Measurements from ENCODE around the gene CNTN1. TPM values are rescaled to one million over a fixed set of nuclear protein-coding genes. Genes with fewer than 3 reads are reported as not detected.

The CNTN1 gene
- total and polyA plus RNA-seq, 2 of the 8 experiments (the other 6 are each of a cell fraction or from before 2014, with no cell fraction given), result 7.2 to 21.8 TPM

- Histone ChIP-seq H3K4me3 (ENCODE audit: extremely low read depth in 1 of 4, insufficient read depth in 2 of 4, low read depth in 3 of 4, low read length in 4 of 4) (peak overlapping the region in 1 of 4 experiments; percentile 18; a peak in 1 of 8 replicates), H3K23me2 (ENCODE audit: low read depth, low read length) (0 out of 2 replicates have a peak, but pooled peaks cover 1% of the 10 kb centered on the region), H2AK5ac (ENCODE audit: low read depth, low read length) (no peak overlapping the region), H2BK5ac (ENCODE audit: low read depth, low read length) (no peak overlapping the region), H2AFZ (ENCODE audit: low read length) (no peak overlapping the region), H3K56ac (replicated peaks; ENCODE audit: insufficient read length, low read depth, low read length) (no peak overlapping the region), H3K36me3 (ENCODE audit: control insufficient read depth in 2 of 4, insufficient read depth in 4 of 4, low read length in 3 of 4) (no peaks in the 10 kb centered on the region), H4K8ac (ENCODE audit: extremely low read depth, insufficient read depth, low read length) (no peak overlapping the region), H2BK120ac (replicated peaks; ENCODE audit: low read depth, low read length) (no peak overlapping the region), H3K27ac (ENCODE audit: low read depth, low read length) (no peak overlapping the region), H3K14ac (ENCODE audit: insufficient read length) (no peak overlapping the region), H3K79me2 (ENCODE audit: control insufficient read depth in 1 of 2, insufficient read depth in 2 of 2, low read length in 2 of 2) (no peaks in the 10 kb centered on the region), H2BK12ac (ENCODE audit: low read depth, low read length) (no peak overlapping the region), H3K18ac (ENCODE audit: extremely low read depth, low read length) (no peak overlapping the region), H4K91ac (replicated peaks; ENCODE audit: insufficient read length, low read length) (no peak overlapping the region), H2BK15ac (ENCODE audit: low read length) (no peak overlapping the region), H3K9me3 (ENCODE audit: insufficient read depth in 2 of 2, low read depth in 1 of 2, low read length in 1 of 2) (no peaks in the 10 kb centered on the region), H3K27me3 (replicated peaks in 1 of 4; ENCODE audit: control insufficient read depth in 3 of 4, extremely low read depth in 1 of 4, insufficient read depth in 3 of 4, low read length in 3 of 4) (no peaks in the 10 kb centered on the region), H4K20me1 (replicated peaks in 1 of 2; ENCODE audit: control insufficient read depth in 1 of 2, insufficient read depth in 2 of 2, low read length in 2 of 2) (no peaks in the 10 kb centered on the region), H4K5ac (ENCODE audit: insufficient read length, low read depth, low read length) (no peak overlapping the region), H3K4me1 (replicated peaks in 1 of 4; ENCODE audit: control insufficient read depth in 3 of 4, insufficient read depth in 4 of 4, low read length in 3 of 4) (peaks cover 0 to 9% (median 3%) of the 10 kb centered on the region in 4 experiments; a peak in 3 of 7 replicates), H3K79me1 (ENCODE audit: low read depth, low read length) (no peaks in the 10 kb centered on the region), H2BK20ac (ENCODE audit: low read length) (no peak overlapping the region), H3K9ac (replicated peaks in 1 of 4; ENCODE audit: extremely low read depth in 1 of 4, low read depth in 3 of 4, low read length in 3 of 4) (no peak overlapping the region), H3K4ac (replicated peaks; ENCODE audit: insufficient read length, low read depth, low read length) (no peak overlapping the region), H3K4me2 (ENCODE audit: insufficient read depth in 1 of 2, low read depth in 2 of 2, low read length in 2 of 2) (peak overlapping the region; percentile 35 to 77; a peak in 1 of 4 replicates), H3K23ac (ENCODE audit: insufficient read length) (no peak overlapping the region)
- CTCF ChIA-PET (ENCODE audit: partially characterized antibody), result no interaction called here
- WGBS, 2 experiments (ENCODE audit: extremely low coverage in 1 of 2, insufficient coverage in 1 of 2, insufficient read length in 1 of 2, insufficient replicate concordance in 2 of 2, low coverage in 1 of 2, low lambda C conversion rate in 2 of 2, missing lambda C conversion rate in 1 of 2), result 89 to 100% methylated on average over 1 of the region's 1 CpG
- POLR2A ChIA-PET (ENCODE audit: partially characterized antibody), result no interaction called here
- DNase-seq (ENCODE audit: low read depth in 1 of 2, low spot score in 2 of 2), result no peak
- FAIRE-seq, result no peak
- TF ChIP-seq ASH2L (IDR thresholded peaks at IDR 0.05; ENCODE audit: low read length) (no peak), ATF2 (IDR thresholded peaks at IDR 0.05; ENCODE audit: low read length) (no peak), SRF (IDR thresholded peaks at IDR 0.05; ENCODE audit: low read depth, low read length) (no peak), CTCF (IDR thresholded peaks at IDR 0.05; ENCODE audit: control extremely low read depth in 1 of 3, insufficient read depth in 1 of 3, low read depth in 1 of 3, low read length in 3 of 3) (no peak), SIN3A (conservative IDR thresholded peaks at IDR 0.05 in 1 of 2, IDR thresholded peaks at IDR 0.05 in 1 of 2; ENCODE audit: low read depth in 1 of 2, low read length in 2 of 2) (no peak), KDM1A (IDR thresholded peaks at IDR 0.05; ENCODE audit: borderline replicate concordance, low read length) (no peak), EGR1 (IDR thresholded peaks at IDR 0.05; ENCODE audit: borderline replicate concordance, low read depth, low read length) (no peak), FOSL1 (IDR thresholded peaks at IDR 0.05; ENCODE audit: insufficient read depth, low read depth, low read length) (no peak), SIRT6 (IDR thresholded peaks at IDR 0.05; ENCODE audit: low read length) (no peak), CBX8 (IDR thresholded peaks at IDR 0.05; ENCODE audit: borderline replicate concordance, low read depth, low read length) (no peak)
These were observed 101.2 kb downstream of the CNTN1 start for GRCh38 chr12:40793471-40793870.

Measured in H1 (cell line).